Measurements from ENCODE around the gene ACER3.

DNA sequence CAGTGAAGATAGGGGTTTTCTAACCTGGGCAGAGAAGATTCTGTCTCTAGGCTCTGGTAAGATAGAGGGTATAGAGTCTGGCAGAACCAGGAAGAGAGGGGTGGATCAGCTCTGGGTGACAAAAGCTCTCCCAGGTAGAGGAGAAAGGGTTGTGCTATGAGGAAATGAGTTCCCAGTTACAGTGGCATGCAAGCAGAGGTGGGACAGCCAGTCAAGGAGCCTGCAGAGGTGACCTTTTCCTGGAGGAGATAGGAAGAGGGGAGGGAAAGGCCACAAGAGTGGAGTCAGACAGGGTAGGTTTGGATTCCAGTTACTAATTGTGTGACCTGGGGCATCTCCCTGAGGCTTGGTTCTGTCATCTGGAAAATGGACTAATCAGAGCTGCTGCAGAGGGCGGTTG is 202.7 kb downstream of the ACER3 start:
- TF ChIP-seq, protein P1, sequence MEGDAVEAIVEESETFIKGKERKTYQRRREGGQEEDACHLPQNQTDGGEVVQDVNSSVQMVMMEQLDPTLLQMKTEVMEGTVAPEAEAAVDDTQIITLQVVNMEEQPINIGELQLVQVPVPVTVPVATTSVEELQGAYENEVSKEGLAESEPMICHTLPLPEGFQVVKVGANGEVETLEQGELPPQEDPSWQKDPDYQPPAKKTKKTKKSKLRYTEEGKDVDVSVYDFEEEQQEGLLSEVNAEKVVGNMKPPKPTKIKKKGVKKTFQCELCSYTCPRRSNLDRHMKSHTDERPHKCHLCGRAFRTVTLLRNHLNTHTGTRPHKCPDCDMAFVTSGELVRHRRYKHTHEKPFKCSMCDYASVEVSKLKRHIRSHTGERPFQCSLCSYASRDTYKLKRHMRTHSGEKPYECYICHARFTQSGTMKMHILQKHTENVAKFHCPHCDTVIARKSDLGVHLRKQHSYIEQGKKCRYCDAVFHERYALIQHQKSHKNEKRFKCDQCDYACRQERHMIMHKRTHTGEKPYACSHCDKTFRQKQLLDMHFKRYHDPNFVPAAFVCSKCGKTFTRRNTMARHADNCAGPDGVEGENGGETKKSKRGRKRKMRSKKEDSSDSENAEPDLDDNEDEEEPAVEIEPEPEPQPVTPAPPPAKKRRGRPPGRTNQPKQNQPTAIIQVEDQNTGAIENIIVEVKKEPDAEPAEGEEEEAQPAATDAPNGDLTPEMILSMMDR (IDR thresholded peaks at IDR 0.05): no peak
- no peak for TF ChIP-seq EZH2 (IDR thresholded peaks at IDR 0.05; ENCODE audit: borderline replicate concordance, insufficient read depth, low read depth, low read length, poor library complexity, severe bottlenecking)
